Activated CD8-positive, alpha-beta memory T cell treated with anti-CD3 and anti-CD28 coated beads, Interleukin-2, amount 50 U/mL, for 1 hour (primary cell): ENCODE results near the gene CCDC178.
"Not testable (repeated sequence)": the region's sequence is repeated elsewhere in the genome, so short reads cannot be mapped to it uniquely, and the experiment has no call there.

Source experiments
- DNase-seq: peaks from one replicate; pipeline ENCODE4 v3.0.0-alpha.2; 2020; ENCODE audit errors: extremely low read depth

The CCDC178 gene

DNA sequence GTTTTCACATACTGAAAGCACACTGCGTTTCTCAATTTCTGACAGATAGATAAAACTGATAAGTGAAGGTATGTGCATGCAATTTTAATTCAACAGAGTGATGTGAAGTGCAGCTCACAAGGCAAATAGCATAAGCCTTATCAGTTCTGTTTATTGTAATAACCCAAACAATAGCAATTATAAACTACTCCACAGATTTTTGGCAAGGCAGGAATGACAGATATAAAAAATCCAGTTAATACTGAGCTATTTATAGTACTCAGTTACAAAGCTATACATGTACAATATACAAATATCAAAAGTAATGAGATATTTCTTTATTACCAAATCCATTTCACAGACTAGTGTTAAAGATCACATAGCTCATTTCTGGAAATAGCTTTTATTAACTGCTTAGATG lies 456.8 kb downstream of the CCDC178 start:
- DNase-seq = no peak

DNA sequence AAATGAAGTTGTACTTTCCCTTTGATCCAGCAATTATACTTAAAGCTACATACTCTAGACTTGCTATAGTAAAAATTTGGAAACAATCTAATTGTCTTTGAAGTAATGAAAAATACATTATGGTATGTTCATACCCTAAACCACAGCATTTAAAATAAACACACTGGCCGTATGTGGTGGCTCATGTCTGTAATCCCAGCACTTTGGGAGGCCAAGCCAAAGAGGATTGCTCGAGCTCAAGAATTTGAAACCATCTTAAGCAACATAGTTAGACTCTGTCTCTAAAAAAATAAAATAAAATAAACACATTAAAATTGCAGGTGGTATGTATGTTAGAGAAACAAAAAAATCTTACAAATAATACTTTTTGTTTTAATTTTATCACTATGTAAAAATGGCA lies 459.6 kb downstream of the CCDC178 start:
- DNase-seq = no peak

GRCh38 chr18:32975501-32975900 lies 465.0 kb downstream of the CCDC178 start:
- no peak for DNase-seq

- no peak for DNase-seq
Measured at GRCh38 chr18:32975163-32975436, 465.4 kb downstream of the CCDC178 start.

- no peak for DNase-seq
Measured at GRCh38 chr18:32974421-32975162, 465.9 kb downstream of the CCDC178 start.

GRCh38 chr18:32968248-32968647 lies 472.3 kb downstream of the CCDC178 start:
- DNase-seq = no peak

DNA sequence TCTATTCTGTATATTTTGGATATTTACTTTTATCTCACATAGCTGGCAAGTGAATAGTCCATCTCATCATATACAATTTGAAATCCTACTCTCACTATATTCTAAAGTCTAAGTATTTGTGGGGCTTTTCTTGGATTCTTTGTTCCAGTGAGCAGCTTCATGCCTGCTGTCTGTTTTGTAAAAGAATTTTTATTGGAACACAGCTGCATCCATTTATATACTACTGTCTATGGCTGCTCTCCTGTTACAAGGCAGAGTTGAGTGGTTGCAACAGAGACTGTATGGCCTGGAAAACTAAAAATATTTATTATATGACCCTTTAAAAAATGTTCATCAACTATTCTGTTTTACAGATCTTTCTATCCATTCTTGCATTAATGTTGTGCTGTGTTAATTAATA lies 474.4 kb downstream of the CCDC178 start:
- DNase-seq = no peak

DNA sequence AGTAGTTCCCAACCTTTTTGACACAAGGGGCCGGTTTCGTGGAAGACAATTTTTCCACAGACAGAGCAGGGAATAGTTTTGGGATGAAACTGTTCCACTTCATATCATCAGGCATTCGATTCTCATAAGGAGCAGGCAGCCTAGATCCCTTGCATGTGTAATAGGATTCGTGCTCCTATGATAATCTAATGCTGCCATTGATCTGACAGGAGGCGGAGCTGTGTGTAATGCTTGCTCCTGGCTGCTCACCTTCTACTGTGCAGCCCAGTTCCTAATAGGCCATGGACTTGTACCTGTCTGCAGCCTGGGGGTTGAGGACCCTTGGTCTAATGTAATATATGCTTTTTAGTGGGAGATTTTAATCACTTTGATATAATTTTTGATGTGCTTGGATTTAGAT lies 479.0 kb downstream of the CCDC178 start:
- no peak for DNase-seq

DNA sequence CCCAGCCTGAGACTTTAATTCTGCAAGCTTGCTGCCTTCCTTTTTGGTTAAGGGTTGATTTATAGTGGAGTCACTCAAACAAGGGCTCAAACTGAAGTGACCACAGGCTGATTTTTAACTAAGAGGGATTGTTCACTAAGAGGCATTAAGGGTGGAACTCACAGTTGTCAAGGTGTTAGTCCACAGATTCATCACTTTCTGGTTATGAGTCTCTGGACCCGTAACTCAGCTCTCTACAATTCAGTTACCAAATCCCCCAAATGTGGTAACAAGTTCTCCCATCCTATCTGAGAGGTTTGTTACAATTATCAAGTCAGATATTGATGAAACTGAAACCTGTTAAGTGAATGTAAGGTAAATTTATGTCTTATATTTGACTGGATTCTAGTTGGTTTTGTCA lies 481.8 kb downstream of the CCDC178 start:
- no peak for DNase-seq

- DNase-seq = no peak
Measured at GRCh38 chr18:32956591-32957315, 483.8 kb downstream of the CCDC178 start.

GRCh38 chr18:32952318-32952717 lies 488.2 kb downstream of the CCDC178 start:
- not testable (repeated sequence) for DNase-seq

- no peak for DNase-seq
Measured at GRCh38 chr18:32937597-32937996, 502.9 kb downstream of the CCDC178 start.

DNA sequence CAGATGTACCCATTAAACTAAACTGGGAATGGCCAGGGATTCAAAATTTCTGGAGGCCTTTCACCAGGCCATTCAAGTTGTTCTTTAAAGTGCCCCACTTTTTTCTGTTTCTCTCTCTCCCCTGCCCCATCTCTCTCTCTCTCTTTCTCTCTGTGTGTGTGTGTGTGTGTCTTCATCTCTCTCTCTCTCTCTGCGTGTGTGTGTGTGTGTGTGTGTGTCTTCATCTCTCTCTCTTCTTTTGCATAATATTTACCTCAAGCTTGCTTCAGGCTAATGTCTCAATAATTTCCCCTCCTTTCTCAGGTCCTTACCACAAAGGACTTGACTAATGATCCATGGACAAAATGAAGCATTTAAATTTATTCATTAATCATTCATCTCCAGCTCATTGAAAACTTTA lies 503.5 kb downstream of the CCDC178 start:
- DNase-seq = no peak

DNA sequence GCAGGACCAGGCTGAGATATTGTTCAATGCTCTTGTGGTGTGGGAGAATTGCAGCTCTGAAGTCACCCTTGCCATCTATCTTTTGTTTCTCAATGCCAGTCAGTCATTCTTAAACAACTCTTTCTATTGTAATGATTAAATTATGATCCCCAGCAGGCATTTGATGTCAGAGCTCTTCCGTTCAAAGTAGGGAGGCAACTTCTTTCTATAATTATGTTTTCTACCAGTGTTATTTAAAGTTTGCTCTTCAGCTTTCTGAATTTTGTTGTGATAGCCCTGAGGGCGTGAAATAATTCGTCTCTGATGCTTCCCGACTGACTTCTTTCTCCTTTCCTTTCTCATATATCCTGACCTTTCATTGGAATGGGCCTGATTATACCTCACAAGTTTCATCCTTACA lies 506.3 kb downstream of the CCDC178 start:
- no peak for DNase-seq

DNA sequence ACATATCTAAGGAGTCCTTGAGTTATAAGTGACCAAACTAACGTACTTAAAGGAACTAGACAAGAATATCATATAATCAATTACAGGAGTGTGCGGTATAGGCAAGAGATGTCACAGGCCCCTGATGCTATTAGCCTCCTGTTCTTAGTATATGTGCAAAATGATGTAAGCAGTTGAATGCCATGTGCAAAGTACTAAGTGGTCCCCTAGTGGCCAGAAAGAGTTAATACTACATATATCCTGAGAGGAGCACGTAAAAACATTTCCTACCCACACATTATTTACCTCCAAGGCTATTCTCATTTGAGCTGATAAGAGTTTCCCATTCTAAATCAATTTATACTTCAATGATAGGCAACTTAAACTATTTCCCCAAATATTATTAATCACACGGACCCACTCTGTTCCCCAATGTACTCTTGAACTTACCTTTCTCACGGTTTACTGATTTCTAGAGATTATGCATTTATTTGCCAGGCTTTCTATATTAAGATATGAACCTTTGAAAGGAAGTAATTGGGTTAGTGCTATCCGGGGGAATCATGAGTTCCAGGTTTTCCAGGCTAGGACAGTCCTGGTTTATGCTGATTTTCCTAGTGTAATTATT lies 509.7 kb downstream of the CCDC178 start:
- no peak for DNase-seq

DNA sequence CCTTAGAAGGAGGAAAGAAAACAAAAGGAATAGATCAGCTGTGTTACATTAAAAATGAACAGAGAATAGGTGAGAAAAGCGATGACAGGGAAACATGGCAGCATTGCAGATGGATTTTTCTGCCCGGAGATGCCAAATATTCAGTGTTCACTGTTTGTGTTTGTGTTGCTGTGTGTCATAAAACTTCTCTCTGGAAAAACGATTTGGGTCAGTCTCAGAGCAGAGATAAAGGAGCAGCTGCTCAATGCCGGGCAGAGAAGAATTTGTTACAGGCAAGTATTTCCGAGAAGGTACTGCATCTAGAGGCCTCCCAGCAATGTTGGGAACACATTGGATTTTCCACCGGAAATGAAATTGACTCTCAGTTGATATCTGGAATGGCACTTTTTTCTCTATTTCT lies 511.3 kb downstream of the CCDC178 start:
- no peak for DNase-seq

- DNase-seq = no peak
Measured at GRCh38 chr18:32922951-32923430, 517.5 kb downstream of the CCDC178 start.

- no peak for DNase-seq
Measured at GRCh38 chr18:32920796-32921787, 519.4 kb downstream of the CCDC178 start.

GRCh38 chr18:32919799-32920198 lies 520.7 kb downstream of the CCDC178 start:
- no peak for DNase-seq

DNA sequence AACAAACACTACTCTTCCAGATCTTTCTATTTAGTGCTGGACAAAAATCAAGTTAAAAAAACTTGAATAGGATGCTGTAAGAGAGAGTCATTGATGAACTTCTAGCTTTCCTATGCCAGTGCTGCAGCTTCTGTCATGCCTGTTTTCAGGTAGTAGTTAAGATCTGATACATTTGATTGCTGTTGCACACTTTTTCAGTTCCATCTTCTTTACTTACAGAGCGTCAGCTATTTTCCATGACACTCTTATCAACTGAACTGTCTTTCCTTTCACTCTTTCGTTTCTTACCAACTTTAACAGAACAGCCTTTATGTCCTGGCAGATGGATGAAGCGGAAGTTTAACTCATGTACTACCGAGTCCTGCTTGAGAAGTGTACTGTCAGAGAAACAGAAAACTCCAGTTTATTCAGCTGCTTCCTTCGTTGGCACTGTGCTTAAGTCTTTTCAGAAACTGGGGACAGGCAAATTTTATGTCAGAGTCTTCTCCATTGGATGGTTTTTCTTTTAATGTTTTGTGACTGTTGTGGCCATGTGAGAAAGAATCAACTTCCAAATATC lies 521.8 kb downstream of the CCDC178 start:
- DNase-seq = no peak

DNA sequence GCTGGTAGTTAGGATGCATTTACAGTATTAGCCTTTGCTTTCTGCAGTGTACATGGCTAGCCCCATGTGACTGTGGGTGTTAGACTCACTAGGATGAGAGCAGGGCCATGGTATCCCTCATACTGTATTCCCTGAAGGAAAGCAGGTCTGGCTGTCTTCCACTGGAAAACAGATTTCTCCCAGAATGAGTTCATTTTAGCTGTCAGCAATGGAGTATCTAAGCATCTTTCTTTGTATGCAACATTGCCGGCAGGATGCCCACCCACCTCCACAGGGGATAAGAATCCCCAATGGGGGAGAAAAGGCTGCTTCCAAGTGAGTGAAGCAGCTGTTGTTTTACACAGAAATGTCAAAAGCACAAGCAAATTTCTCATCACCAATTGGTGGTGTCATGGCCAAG lies 525.0 kb downstream of the CCDC178 start:
- no peak for DNase-seq
